Measurements from ENCODE around the gene IL1B.

IL1B gene

GRCh38 chr2:112829101-112829960 lies 7.2 kb downstream of the IL1B start:
- no peak for DNase-seq (ENCODE audit: low read depth)

DNA sequence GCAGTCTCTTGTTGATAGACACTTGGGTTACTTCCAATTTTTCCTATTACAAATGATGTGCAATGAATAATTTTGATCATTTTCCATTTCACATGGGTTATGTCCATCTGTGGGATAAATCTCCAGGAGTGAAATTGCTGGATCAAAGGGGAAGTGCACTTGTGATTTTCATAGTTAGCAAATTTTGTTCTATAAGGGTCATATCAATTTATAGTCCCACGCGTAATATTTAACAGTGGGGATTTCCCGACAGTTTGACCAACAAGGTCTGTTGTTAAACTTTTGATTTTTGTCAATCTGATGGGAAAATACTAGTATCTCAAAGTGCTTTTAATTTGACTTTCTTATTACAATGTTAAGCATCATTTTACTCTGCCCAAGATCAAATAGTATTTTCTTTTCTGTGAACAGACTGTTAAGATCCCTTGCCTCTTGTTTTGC lies 8.3 kb downstream of the IL1B start:
- no peak for DNase-seq (ENCODE audit: low read depth)

DNA sequence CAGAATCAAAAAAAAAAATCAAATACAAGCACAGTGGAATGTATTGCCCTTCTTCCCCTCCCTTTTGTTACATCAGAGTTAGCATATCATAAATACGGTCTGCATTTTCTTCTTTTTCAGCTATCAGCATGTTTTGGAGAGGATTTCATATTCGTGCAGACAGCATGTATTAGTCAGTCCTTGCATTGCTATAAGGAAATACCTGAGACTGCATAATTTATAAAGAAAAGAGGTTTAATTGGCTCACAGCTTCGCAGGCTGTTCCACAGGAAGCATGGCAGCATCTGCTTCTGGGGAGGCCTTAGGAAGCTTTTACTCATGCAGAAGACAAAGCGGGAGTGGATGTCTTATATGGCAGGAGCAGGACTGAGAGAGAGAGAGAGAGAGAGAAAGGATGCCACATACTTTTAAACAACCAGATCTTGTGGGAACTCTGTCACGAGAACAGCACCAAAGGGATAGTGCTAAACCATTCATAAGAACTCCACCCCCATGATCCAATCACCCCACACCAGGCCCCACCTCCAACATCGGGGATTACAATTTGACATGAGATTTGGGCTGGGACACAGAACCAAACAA lies 8.9 kb downstream of the IL1B start:
- no peak for DNase-seq (ENCODE audit: low read depth)

GRCh38 chr2:112827009-112827408 lies 9.6 kb downstream of the IL1B start:
- DNase-seq (ENCODE audit: low read depth): no peak

- no peak for DNase-seq (ENCODE audit: low read depth)
These were observed 10.9 kb downstream of the IL1B start for GRCh38 chr2:112825706-112826105.

GRCh38 chr2:112824694-112825085 lies 11.9 kb downstream of the IL1B start:
- no peak for DNase-seq (ENCODE audit: low read depth)

- no peak for DNase-seq (ENCODE audit: low read depth)
These were observed 14.9 kb downstream of the IL1B start for GRCh38 chr2:112821682-112822081.

- no peak for DNase-seq (ENCODE audit: low read depth)
These were observed 15.4 kb downstream of the IL1B start for GRCh38 chr2:112821142-112821541.

- DNase-seq (ENCODE audit: low read depth): no peak
These were observed 16.2 kb downstream of the IL1B start for GRCh38 chr2:112820343-112820742.

- DNase-seq (ENCODE audit: low read depth): no peak
These were observed 17.5 kb downstream of the IL1B start for GRCh38 chr2:112819081-112819480.

DNA sequence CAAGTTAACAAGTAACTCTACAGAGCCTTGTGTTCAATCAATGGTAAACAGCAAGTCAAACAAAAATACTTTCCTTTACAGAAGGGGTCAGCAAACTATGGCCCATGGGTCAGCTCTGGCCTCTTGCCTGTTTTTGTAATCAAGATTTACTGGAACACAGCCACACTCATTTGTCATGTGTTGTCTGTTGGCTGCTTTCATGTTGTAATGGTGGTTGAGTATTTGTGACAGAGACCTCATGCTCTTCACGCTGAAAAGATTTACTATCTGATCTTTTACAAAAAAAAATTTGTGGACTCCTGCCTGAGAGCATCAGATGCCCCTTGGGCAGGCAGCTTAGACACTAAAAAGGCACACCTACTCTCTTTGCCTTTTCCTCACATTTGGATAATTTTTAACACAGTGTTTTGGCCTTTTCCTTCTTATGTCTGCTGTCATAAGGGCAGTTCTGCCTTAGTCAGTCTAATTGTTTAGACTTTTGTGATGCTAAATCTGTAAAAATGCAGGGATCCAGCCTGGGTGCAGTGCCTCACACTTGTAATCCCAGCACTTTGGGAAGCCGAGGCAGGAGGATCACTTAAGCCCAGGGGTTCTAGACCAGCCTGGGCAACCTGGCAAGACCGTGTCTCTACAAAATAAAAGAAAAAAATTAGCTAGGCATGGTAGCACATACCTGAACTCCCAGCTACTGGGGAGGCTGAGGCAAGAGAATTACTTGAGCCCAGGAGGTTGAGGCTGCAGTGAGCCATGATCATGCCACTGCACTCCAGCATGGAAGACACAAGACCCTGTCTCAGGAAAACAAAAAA lies 18.3 kb downstream of the IL1B start:
- DNase-seq (ENCODE audit: low read depth): no peak

DNA sequence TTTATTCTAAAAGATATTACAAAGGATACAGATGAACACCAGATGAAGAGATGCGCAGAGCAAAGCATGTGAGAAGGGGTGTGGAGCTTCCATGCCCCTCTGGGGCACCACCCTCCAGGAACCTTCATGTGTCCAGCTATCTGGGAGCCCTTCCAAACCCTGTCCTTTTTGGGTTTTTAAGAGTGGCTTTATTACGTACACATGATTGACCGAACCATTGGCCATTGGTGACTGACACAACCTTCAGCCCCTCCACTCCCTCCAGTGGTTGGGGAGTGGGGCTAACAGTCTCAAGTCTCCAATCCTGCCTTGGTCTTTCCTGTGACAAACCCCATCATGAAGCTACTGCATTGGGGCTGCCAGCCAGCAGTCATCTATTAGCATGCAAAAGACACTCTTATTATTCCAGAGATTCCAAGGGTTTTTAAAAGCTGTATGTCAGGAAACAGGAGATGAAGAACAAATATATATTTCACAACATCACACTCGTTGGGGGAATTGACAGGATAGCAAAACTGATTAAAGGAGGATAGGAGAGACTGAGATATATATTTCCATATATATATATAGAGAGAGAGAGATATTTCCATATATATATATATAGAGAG lies 19.4 kb downstream of the IL1B start:
- DNase-seq (ENCODE audit: low read depth): no peak

DNA sequence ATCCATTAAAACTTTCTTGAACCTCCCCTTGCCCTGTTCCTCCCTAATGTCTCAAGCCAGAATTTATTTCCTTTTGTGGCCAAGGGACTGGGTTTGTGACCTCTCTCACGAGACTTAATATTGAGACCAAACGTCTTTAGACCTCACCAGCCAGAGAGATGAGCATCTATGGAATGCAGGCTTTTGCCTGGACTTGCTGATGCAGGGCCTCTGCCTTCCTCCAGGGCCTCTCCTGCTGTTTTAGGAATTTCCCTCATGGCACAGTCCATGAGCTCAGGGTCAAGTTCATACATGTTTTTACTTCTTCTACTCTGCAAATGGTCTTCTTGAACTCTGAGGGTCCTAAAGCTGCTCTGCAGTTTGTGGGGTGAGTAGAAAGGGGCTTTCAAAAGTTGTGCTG lies 22.3 kb downstream of the IL1B start:
- DNase-seq (ENCODE audit: low read depth): no peak

DNA sequence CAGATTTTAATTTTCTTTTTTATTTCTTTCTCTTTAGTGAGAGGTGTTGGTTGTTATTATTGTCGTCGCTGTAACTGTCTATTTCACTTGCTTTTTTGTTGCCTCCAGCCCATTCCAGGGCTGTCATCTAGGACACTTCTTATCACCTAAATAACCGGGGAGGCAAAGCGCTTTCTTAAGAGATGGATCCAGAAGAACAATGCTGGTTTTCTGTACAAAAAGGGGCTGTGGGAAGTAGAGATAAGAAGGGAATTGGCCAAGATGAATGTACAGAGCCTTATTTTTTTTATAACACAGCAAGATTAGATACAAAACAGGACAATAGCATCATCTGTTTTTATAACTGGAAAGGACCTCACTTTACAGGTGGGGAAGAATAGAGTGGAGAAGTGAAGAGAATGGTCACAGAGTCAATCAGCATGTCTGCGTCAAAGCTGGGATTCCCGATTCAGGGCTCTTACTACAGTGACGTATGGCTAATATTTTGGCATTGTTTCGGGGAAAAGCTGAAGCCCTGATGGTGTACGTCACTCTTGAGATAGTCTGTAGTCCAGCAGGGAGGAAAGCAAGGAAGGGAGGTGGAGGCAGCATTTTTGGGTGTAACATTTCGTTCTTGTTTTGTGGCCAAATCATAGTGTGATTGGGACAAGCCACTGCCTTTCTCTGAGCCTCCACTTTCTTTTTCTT lies 23.2 kb downstream of the IL1B start:
- no peak for DNase-seq (ENCODE audit: low read depth)

DNA sequence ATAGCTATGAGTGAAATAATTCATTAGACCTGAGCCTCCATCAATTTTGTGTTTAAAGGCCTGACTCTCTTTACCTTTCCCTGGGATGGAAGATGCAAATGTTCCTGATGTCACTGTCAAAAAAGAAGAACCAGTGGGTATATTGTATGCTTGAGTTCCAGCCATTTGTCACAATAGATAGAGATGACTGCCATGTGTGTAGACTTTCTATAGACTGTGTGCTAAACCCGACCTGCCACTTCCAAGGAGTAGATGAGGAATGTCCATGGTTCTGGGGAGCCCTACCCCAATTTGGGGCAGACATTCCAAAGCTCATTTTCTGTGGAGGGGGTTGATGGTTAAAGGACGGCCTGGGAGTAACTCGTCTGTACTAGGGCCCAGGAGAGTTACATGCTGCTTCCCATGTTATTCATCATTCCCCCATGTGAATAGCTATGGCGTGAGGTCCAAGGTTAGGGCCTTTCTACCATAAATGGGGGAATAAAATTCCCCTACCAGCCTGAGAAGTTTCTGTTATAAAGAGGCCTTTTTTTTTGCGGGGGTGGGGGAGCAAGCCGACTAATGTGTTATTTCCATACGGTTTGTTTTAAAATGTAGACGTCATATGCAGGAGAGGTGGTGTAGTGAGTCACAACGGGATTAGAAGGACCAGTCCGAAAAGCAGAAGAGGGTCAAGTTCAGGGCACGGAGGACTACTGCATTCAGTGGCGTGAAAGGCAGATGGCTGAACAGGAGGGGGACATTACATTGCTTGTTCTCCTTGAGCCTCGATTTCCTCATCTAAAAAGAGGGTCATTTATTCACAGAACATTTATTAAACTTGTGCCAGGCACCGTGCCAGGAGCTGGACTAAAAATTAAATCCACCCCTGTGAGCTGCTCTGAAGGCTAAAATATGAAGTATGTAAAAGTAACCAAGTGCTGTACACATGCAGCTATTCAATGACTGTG lies 24.0 kb downstream of the IL1B start:
- no peak for DNase-seq (ENCODE audit: low read depth)

- no peak for DNase-seq (ENCODE audit: low read depth)
These were observed 24.7 kb downstream of the IL1B start for GRCh38 chr2:112811841-112812306.

DNA sequence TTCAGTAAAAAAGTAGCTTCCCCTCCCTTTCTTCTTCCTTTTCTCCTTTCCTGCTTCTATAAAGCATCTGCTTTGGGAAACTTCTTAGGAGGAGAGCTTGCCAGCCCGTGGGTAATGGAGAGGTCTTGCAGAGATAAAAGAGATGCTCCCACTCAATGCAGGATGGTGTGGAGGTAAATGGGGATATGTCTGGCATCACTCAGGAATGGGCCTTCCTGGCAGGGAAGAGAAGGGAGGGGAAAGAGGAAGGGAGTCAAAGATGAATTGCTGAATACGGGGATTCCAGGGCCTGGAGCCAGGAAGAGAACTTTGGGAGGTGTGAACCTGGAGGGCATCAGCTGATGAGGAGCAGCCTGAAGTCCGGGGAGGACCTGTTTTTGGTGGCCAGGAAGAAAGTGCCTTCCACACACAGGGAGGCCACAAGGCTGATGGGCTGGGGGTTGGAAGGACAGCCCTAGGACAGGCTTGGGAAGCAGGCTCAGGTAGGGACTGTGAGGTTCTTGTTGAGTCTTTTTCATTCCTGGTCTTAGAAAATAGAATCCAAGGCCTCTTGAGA lies 25.2 kb downstream of the IL1B start:
- no peak for DNase-seq (ENCODE audit: low read depth)

- DNase-seq (ENCODE audit: low read depth): no peak
These were observed 27.5 kb downstream of the IL1B start for GRCh38 chr2:112809112-112809511.

GRCh38 chr2:112807233-112807807 lies 29.3 kb downstream of the IL1B start:
- DNase-seq (ENCODE audit: low read depth): no peak

DNA sequence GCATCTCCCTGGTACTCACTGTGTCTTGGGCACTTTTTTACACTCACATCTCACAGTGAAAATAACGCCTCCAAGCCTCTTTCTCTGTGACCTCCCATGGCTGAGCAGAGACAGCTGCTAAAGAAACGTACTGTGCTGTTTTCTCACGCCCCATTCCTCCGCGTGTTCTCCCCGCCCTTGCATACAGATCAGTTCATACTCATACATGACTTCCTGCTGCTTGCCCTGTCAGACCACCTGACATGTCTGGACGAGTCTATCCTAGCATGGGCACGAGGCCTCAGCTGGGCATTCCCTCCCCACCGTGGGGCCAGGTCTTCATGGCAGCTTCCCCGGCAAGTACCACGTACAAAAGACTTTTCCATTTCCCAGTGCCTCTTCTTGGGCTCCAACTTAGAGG lies 31.0 kb downstream of the IL1B start:
- no peak for DNase-seq (ENCODE audit: low read depth)

Measured in stimulated activated CD8-positive, alpha-beta memory T cell treated with anti-CD3 and anti-CD28 coated beads, Interleukin-12 subunit alpha, Interleukin-12 subunit beta, amount 100 ng/mL, for 4 hours (primary cell).